ENCODE results near the gene TMEM161B.

Gene TMEM161B

GRCh38 chr5:88235346-88235745 lies 33.3 kb downstream of the TMEM161B start:
- DNase-seq (ENCODE audit: low read depth, low spot score) = no peak
- ChIA-PET CTCF (no interaction called here), POLR2A (no interaction called here)
- no peak overlapping the region for H3K4me3 ChIP-seq (ENCODE audit: low read depth, low read length)
- TF ChIP-seq CTCF (IDR thresholded peaks at IDR 0.05; ENCODE audit: insufficient read depth, low read length, missing control alignments) = no peak

- no peak for TF ChIP-seq CTCF (IDR thresholded peaks at IDR 0.05; ENCODE audit: insufficient read depth, low read length, missing control alignments)
- ChIA-PET CTCF (no interaction called here), POLR2A (no interaction called here)
- no peak for DNase-seq (ENCODE audit: low read depth, low spot score)
- H3K4me3 ChIP-seq (ENCODE audit: low read depth, low read length) = no peak overlapping the region
These were observed 38.0 kb downstream of the TMEM161B start for GRCh38 chr5:88230546-88231066.

GRCh38 chr5:88226881-88227450 lies 41.7 kb downstream of the TMEM161B start:
- no peak overlapping the region for H3K4me3 ChIP-seq (ENCODE audit: low read depth, low read length)
- no peak for TF ChIP-seq CTCF (IDR thresholded peaks at IDR 0.05; ENCODE audit: insufficient read depth, low read length, missing control alignments)
- no peak for DNase-seq (ENCODE audit: low read depth, low spot score)
- ChIA-PET POLR2A (no interaction called here), CTCF (interaction anchor here (1.0 kb wide), 1 partner anchor 16 kb away, joined by 3 read pairs; no protein-coding TSS in a partner anchor)

- no peak for TF ChIP-seq CTCF (IDR thresholded peaks at IDR 0.05; ENCODE audit: insufficient read depth, low read length, missing control alignments)
- no peak for DNase-seq (ENCODE audit: low read depth, low spot score)
- no peak overlapping the region for H3K4me3 ChIP-seq (ENCODE audit: low read depth, low read length)
- POLR2A ChIA-PET = no interaction called here
- CTCF ChIA-PET = no interaction called here
These were observed 54.0 kb downstream of the TMEM161B start for GRCh38 chr5:88214655-88215054.

GRCh38 chr5:88207575-88207974 lies 61.1 kb downstream of the TMEM161B start:
- ChIA-PET POLR2A (no interaction called here), CTCF (no interaction called here)
- DNase-seq (ENCODE audit: low read depth, low spot score) = no peak
- H3K4me3 ChIP-seq (ENCODE audit: low read depth, low read length) = no peak overlapping the region
- TF ChIP-seq CTCF (IDR thresholded peaks at IDR 0.05; ENCODE audit: insufficient read depth, low read length, missing control alignments) = no peak

GRCh38 chr5:88203981-88204750 lies 64.5 kb downstream of the TMEM161B start:
- CTCF ChIA-PET = no interaction called here
- POLR2A ChIA-PET = no interaction called here
- DNase-seq (ENCODE audit: low read depth, low spot score) = no peak
- H3K4me3 ChIP-seq (ENCODE audit: low read depth, low read length) = no peak overlapping the region
- no peak for TF ChIP-seq CTCF (IDR thresholded peaks at IDR 0.05; ENCODE audit: insufficient read depth, low read length, missing control alignments)

All from AG04449 (cell line).